NCI-H2196 treated with DMSO at 0.1 percent for 48 hours (cell line): ENCODE results near the gene SSU72.

ENCODE experiments used
- DNase-seq: peaks from one replicate; lab custom pipeline; 2025; ENCODE audit not compliant: unreplicated experiment; lab: John Stamatoyannopoulos, UW

SSU72 gene

DNA sequence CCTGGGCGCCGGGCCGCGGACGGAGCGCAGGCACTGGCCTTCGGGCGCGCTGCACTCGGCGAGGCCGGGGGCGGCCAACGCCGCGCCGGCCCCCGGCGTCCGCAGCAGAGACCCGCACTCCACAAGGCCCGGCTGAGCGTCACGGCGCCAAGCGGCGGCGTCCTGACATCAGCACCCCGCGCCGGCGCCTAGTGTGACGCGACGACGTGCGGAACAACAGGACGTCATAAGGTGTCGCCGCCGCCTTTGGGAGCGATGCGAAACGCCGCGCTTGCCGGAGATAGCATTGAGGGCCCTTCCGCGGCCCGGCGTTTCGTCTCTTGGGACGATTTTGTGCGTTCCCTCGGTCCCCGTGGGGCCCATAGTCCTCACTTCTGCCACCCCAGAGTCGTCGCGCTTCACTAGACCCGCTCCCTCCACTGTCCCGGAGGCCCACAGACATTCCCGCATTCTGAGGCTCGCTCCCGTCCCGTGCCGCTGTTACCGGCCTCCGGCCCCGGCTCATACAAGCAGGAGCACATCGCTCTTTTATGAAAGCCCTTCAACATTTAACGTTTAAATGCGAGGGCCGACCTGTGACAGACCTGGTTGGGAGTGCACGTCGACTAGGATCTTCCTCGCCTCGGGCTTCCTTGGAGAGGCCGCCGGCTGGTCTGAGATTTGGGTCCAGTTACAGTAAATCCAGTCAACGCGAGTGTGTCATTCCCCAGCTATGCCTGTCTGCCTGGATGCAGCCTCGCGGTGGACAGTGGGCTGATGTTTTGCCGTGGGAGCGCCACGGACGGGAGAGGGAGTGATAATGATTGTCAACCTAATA lies at the start of gene SSU72:
Gene SSU72 (minus strand): TSS at position 143 of the 817 bp plus-strand sequence. CDS start 306 bp downstream, outside the sequence.
- peak; percentile 75 for DNase-seq

- DNase-seq = no peak
Observed at GRCh38 chr1:1623631-1624442, 49.2 kb upstream of the SSU72 start.

DNA sequence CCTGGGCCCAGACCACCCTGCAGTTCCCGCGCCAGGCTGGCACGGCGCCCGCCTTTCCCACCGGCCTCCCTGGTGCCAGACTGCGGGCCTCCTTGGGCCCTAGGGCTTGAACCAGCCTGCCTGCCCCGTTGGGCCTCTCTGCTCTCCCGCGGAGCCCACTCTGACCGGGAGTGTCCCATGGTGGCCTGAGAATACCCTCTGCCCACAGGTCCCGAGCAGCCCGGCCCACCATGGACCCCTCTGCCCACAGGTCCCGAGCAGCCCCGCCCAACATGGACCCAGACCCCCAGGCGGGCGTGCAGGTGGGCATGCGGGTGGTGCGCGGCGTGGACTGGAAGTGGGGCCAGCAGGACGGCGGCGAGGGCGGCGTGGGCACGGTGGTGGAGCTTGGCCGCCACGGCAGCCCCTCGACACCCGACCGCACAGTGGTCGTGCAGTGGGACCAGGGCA lies 48.5 kb upstream of the SSU72 start:
- DNase-seq = no peak

- DNase-seq = no peak
Observed at GRCh38 chr1:1622788-1623094, 48.1 kb upstream of the SSU72 start.

DNA sequence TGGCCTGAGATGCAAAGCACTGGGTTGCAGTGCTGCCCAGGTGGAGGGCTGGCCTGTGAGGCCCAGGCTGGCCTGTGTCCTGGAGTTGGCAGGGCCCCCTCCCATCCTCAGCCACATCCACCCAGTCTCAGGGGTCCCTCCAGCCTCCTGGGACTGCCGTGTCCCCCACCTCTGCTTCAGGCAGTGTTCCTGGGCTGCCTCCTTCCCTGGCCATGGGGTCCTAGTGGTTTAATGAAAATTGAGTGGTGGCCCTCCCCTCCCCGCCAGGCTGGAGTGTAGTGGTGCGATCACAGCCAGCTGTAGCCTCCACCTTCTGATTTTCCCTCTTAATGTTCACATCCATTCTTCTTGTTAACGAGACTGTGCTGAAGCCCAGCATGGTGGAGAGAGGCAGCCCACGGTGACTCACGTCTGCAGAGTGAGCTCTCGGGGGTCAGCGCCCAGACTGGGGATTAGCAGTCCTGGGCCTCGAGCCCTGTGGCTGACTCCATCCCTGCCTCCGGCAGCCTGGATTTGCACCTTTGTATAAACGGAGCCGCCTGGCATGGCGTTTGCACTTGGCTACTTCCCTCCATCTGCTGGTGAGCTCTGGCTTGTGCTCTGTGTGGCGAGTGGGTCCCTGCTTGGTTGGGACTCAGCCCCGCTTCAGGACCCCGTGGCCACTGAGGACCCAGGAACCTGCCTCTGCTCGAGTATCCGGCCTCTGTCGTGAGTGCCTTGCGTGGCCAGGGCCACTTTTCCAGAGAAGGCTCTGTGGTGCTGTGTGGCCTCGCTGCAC lies 47.5 kb upstream of the SSU72 start:
- no peak for DNase-seq

DNA sequence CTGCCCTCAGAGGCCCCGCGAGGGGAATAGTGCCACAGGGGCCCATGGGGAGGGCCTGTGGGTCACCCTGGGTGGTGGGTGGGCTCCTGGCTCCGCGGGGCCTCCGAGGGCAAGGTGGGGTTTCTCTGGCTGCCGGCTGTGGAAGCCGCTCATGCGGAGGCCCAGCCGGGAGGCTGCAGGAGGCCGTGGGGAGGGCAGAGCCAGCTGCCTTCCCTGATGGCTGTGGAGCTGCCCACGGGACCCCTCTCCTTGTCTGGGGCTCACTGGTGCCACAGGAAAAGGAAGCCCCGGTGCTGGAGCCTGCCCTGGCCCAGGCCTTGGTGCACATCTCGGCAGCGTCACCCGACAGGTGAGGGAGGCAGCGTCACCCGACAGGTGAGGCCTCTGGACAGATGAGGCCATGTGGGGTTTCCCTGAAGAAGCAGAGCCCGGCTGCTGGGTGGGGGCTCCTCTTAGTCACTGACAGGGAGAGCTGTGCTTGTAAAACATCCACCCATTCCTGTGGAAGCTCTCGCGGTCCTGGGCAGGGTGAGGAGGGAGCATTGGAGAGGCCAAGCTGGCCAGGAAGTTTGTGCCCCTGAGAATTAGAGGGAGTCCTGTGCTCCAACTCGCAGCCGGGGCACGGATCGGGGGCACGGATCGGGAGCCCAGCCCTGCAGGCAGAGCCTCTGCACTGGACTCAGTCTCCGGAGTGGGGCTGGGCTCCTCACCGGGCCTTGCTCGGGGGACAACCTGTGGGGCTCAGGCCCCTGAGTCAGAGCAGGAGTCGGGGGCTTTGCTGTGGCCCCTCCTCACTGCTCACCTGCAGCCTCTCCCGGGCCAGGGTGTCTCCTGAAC lies 46.7 kb upstream of the SSU72 start:
- DNase-seq = no peak

- DNase-seq = no peak
Observed at GRCh38 chr1:1620433-1621139, 45.9 kb upstream of the SSU72 start.

DNA sequence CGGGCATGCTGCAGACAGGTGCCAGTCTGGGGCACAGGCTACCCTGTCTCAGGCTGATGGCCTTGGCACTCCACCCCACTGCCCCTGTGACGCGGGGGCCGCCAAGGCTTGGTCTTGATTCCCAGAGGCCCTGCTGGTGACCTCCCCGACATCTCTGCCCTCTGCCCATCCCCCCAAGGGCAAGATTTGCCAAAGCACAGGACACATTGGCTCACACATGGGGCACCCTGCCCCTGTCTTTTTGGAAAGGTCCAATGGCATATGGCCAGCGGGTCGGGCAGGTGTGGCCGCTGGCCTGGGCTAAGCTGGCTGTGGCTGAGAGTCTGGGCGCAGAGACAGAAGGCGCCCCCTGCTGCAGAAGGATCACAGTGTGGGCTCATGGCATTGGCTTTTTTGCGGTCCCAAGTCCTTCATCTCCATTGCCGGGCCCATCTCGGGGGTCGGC lies 45.3 kb upstream of the SSU72 start:
- DNase-seq = no peak

- no peak for DNase-seq
Observed at GRCh38 chr1:1618396-1619068, 43.9 kb upstream of the SSU72 start.

DNA sequence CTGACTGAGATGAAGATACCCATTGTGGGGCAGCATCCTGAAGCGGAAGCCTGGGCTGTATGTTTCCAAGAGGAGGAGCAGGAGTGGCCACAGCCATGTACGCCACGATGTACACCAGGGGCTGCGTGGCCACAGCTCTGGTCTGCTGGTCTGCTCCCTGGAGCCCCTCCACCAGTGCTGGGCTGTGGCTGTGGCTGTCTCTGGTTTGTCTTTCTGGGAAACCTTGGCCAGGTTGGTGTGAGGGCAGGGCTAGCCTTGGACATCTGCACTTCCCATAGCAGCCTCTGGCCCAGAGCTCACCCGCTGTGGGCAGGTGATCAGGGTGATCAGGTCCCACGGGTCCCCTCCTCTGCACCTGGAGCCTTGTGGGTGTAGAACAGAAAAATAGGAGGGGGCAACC lies 43.3 kb upstream of the SSU72 start:
- DNase-seq = no peak

GRCh38 chr1:1617516-1617915 lies 42.9 kb upstream of the SSU72 start:
- no peak for DNase-seq

GRCh38 chr1:1616838-1617237 lies 42.2 kb upstream of the SSU72 start:
- no peak for DNase-seq

GRCh38 chr1:1616045-1616790 lies 41.6 kb upstream of the SSU72 start:
- DNase-seq = no peak

GRCh38 chr1:1615256-1616044 lies 40.8 kb upstream of the SSU72 start, which contains the start of gene MIB2:
Gene MIB2, plus strand, starts transcription at chr1:1615500. Its CDS starts 7,953 bp downstream, at chr1:1623453.
- peak; percentile 95 for DNase-seq

GRCh38 chr1:1614954-1615255 lies 40.2 kb upstream of the SSU72 start:
- DNase-seq = no peak

GRCh38 chr1:1614204-1614953 lies 39.7 kb upstream of the SSU72 start:
- no peak for DNase-seq

DNA sequence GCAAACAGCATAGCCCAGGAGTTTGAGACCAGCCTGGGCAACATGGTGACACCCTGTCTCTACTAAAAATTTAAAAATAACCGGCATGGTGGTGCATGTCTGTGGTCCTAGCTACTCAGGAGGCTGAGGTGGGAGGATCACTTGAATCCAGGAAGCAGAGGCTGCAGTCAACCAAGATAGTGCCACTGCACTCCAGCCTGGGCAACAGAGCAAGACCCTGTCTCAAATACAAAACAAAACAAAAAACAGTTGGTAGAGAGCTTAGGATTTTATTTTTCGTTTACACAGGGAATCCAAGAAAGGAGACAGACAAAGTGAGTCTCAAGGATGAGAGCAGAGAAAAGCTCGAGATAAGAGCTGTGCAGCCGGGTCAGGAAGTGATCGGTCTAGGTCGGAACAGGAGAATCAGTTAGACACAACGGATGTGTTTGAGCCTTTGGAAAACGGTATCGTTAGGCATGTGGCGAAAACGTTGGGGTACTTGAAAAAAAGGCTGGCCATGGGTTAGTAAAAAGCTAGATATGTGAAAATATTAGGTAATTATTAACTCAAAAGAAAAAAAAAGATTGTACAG lies 38.9 kb upstream of the SSU72 start:
- DNase-seq = no peak
